GM19023 (cell line): ENCODE measurements around the gene DDX25.
"Not testable (repeated sequence)": the region's sequence is repeated elsewhere in the genome, so short reads cannot be mapped to it uniquely, and the experiment has no call there.

Source experiments
- ATAC-seq: cut with Tn5 transposase; IDR thresholded peaks from one replicate; pipeline ENCODE4 v1.9.1; 2021; ENCODE audit warnings: mild to moderate bottlenecking, moderate library complexity; ENCODE audit not compliant: unreplicated experiment

DDX25 gene

DNA sequence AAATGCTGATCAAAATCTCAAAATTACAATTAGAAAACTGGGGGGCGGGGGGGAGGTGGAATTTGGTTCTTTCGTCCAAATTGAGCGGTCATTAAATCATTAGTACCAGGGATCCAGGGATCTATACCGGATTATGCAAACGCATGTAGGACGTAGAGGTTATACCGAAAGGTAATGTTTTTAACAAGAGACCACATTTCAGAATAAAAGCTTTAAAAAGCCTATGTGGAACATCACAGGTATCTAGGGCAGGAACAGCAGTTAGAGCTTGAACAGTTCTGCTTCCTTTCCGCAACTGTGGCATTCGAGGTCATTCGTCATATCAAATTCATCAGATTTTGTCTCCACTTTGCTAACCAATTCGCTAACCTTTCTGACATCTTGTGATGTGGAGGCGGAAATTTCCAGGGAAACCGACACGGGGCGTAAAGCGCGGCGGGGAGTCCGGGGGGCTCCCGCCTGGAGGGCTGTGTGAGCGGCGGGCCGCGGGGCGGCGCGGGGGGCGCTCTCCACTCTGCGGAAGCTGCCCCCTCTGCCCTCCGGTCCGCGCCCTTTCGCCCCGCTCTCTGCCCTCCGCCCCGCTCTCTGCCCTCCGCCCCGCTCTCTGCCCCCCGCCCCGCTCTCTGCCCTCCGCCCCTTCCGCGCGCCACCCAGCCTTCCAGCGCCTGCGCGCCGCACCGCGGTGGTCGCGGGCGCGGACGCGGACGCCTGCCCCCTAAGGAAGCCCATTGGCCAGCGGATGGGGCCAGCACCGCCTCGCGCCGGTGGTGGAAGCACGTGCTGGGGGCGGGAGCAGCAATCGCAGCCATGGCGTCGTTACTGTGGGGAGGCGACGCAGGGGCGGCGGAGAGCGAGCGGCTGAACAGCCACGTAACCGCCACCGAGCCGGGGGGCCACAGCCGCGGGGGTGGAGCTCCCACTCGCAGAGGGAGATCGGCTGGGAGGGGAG is at the start of gene DDX25:
TSS of gene DDX25 (plus strand) at position 798 of the 949 bp plus-strand sequence. CDS start at position 808, 10 bp downstream.
- no peak for ATAC-seq

DNA sequence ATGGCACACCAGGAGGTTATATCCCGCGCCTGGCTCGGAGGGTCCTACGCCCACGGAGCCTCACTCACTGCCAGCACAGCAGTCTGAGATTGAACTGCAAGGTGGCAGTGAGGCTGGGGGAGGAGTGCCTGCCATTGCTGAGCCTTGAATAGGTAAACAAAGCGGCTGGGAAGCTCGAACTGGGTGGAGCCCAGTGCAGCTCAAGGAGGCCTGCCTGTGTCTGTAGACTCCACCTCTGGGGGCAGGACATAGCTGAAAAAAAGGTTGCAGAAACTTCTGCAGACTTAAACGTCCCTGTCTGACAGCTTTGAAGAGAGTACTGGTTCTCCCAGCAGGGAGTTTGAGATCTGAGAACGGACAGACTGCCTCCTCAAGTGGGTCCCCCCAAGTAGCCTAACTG is 46.6 kb upstream of the DDX25 start:
- not testable (repeated sequence) for ATAC-seq

DNA sequence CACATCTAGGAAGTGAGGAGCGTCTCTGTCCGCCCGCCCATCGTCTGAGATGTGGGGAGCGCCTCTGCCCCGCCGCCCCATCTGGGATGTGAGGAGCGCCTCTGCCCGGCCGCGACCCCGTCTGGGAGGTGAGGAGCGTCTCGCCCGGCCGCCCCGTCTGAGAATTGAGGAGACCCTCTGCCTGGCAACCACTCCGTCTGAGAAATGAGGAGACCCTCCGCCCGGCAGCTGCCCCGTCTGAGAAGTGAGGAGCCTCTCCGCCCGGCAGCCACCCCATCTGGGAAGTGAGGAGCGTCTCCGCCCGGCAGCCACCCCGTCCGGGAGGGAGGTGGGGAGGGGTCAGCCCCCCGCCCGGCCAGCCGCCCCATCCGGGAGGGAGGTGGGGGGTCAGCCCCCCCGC is 41.5 kb upstream of the DDX25 start:
- not testable (repeated sequence) for ATAC-seq

DNA sequence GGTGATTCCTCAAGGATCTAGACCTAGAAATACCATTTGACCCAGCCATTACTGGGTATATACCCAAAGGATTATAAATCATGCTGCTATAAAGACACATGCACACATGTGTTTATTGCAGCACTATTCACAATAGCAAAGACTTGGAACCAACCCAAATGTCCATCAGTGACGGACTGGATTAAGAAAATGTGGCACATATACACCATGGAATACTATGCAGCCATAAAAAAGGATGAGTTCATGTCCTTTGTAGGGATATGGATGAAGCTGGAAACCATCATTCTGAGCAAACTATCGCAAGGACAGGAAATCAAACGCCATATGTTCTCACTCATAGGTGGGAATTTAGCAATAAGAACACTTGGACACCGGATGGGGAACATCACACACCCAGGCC is 39.0 kb upstream of the DDX25 start:
- ATAC-seq = not testable (repeated sequence)

DNA sequence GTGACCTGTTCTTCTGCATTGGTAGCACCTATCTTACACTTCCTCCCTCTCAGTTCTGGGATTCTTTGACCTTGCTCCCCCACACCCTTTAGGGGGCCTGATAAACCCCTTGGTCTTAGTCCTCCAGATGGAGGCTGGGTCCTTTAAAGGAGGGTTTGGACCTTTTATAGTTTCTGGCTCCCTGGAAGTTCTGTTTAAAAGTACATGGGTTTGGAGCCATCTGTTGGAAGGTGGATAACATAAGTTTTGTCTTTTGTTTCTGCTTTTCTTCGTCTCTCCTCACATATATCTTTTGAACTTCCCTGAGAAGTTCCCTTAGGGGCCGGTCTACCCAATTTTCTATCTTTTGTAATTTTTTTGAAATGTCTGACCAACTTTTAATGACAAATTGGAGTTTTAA is 34.8 kb upstream of the DDX25 start:
- no peak for ATAC-seq

DNA sequence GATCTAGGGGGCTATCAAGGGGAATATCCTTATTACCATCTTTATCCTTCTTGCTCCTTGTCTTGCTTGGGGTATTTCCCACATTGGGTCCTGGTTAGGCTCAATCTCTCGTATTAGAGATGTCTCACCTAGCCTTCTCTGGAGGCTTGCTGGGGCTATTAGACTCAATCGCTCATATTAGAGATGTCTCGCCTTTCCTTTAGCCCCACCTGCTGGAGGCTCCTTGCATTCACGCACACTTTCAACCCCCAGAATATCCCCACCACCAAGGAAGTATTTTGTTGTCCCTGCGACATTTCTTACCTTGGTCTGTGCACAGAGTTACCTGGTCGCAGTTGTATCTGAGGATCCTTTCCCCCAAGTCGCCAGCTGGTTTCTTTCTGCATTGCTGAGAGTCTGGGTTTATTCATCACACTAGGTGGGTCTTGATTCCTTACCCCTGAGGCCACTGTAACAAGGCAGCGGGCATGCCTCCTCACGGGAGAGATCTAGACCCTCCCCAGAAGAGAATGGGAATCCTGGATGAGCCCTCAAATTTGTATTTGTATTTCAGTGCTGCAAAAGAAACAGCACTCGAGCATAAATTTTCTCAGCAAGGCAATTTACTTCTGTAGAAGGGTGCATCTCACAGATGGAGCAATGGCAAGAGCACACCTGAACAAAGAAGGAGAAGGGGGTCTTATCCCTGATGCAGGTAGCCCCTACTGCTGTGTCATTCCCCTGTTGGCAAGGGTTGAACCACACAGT is 32.7 kb upstream of the DDX25 start:
- no peak for ATAC-seq

DNA sequence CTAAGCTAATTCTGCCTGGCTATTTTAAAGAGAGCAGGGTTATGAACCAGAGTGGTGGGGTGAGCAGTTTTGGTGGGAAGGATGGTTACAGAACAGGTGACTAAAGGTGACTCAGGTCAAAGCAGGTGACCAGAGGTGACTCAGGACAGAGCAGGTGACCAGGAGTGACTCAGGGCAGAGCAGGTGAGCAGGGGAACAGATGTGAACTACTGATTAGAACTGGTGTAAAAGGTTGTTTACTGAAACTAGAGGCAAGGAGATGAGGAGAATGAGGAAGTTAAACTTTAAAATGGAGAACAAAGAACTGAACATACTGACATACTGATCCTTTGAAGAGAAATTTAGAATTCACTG is 32.2 kb upstream of the DDX25 start:
- no peak for ATAC-seq

DNA sequence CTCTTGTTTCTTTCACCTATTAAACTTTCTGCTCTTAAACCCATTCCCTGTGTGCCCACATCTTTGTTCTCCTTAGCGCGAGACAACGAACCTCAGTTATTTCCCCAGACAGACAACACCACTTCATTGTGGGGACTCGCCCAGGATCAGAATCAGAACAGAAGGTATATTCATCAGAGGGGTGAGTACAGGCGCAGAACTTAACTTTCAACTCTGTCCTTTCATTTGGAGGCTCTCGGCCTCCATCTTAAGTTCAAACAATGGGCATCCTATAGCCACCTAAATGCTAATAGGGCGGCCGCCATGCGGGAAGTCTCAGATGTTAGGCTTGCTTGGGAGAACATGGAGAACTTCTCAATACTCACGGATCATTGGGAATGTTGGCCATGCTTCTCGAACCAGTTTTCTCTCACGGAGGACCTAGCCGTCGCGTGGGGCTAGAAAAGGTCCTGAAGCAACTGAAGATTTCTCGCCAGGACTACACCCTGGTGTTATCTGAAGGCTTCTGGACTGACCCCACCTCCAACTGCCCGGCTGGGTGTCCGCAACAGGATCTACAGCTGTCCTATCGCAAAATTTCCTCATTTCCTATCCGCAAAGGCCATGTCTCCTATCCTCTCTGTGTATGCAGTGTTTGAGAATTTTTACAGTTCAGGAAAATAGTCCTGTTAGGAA is 30.3 kb upstream of the DDX25 start:
- no peak for ATAC-seq

DNA sequence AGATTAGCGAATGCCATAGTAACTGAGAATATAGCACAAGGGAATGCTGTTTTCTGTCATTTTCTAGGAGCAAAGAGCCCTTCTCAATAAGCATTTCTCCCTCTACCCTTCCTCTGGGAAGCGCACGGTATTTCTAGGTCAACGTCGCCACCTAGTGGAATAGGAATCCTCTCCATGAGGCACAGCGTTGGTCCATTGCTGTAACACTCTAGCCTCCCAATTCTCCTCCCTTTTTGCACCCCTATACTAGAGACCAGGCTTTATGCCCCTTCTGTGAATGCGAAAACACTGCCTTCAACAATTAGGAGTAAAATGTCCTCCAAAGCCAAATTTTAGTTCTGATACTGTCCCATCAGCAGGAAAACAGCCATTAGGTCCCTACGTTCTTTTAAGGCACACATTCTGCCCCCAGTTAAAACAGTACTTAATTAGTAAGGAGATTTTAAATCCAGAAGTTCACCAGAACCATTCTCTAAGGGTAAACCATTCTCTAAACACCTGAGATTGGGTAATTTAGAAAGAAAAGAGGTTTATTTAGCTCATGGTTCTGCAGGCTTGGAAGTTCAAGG is 29.7 kb upstream of the DDX25 start:
- ATAC-seq = peak; percentile 62

DNA sequence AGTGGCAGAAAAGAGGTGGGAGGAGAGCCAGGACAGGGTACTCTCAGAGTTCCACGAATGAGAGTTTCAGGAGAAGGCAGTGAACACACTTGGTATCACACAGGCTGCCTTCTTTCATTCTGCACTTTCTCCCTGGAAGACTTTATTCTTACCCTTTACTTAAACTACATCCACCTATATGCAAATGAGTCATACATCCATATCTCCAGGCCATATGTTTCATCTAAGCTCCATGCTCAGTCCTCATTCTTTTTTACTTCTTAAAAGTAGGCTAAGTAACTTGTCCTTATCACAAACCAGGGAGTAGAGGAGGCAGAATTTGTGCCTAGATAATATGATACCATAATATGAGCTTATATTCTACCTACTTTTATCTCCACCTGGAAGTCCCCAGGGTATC is 23.0 kb upstream of the DDX25 start:
- no peak for ATAC-seq

DNA sequence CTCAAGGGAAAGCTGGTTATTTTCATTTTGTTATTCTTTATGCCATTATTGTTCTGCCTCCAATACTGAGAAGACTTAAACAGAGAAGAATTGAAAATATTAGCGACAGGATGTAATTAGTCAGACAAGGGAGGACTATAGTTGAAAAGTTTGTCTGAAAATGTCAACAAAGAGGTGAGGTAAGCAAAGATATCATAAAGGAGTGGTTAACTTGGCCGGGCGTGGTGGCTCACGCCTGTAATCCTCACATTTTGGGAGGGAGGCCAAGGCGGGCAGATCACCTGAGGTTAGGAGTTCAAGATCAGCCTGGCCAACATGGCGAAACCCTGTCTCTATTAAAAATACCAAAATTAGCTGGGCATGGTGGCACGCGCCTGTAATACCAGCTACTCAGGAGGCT is 20.9 kb upstream of the DDX25 start:
- ATAC-seq = no peak

DNA sequence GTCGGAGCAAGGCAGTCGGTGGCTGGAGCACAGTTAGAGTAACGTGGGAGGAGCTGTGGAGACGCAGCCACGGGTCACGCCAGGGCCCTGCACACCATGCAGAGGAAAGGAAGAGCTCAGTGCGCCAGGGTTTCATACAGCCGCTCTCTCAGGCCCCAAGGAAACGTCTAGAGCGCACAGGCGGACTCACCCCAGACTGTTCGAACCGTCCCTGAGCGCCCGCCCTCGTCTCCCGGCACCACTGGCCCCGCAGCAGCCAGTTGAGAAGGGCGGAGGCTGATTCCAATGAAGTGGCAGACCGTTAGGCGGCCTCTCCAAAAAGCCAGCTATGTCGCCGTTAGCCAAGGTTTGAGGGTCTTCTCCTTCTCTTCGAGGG is 17.3 kb upstream of the DDX25 start:
- ATAC-seq = peak; percentile 40

DNA sequence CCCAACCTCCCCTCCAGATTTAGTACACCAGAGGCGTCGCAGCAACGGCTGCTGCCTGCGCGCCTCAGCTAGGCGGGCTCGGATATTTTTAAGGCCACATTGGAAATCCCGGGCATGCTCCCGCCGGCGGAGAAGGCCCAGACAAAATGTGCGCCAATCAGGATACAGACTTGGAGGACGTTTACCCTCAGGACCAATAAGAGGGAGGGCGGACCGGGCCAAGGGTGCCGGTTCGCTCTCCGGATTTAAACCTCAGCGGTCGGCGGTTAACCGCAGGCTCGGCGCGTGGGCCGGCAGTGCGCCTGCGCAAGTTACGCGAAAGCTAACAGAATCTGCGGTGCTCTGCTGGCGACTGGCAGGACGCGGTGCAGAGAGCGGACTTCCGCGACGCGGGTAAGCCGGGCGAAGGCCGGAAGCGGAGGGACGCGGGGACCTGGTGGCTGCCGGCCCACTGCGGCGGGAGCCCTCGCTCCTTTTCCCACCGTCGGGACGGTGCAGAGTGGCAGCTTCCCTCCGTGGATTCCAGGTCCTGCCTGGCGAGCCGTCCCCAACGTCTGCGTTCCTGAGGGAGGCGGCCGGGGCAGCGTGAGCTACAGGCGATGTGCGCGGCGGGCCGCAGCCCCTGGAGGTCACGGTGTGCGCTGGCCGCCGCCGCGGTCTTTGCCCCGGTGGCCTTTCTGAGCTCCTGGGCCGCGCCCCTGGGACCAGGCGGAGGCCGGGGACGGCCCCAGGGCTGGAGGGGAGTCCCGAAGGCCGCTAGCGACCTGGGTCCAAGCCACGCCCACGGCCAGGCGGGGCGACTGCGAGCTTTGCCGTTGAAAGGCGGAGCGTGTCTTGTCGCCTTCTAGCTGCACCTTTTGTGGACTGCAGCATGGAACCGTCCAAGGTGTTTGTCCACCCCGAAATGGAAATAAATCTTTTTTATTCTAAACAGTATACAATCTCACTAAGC is 16.7 kb upstream of the DDX25 start, which contains the start of gene HYLS1:
TSS of gene HYLS1 (plus strand) at position 296 of the 952 bp plus-strand sequence. CDS start 11,701 bp downstream, outside the sequence.
- peak; percentile 87 for ATAC-seq

DNA sequence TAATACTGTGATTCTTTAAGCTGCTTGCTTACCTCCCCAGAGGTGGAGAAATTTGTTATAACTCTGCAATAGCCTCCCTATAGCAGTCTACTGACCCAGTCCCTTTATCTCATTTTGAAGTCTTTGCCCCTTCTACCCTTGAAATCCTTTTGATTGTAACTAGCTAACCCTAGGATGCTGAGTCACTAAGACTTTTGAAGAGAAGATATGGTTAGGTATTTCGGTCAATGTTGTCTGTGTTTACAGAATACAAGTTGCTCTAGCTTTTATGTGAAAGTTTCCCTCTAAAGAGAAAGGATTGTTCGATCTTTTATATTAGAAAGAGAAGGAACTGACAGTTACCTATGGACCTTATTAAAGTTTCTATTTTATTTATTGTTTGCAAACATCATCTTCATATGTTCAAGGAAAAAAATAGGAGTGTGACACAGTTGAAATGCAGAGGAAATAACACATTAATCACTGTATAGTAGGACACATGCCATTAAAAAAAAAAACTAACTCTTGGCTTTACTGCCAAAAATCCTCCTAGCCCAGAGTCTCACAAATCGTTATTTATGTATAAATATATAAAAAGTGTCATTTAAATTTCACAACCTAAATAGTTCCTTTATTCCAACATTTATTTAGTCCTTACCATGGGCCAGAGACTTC is 13.7 kb upstream of the DDX25 start:
- no peak for ATAC-seq

DNA sequence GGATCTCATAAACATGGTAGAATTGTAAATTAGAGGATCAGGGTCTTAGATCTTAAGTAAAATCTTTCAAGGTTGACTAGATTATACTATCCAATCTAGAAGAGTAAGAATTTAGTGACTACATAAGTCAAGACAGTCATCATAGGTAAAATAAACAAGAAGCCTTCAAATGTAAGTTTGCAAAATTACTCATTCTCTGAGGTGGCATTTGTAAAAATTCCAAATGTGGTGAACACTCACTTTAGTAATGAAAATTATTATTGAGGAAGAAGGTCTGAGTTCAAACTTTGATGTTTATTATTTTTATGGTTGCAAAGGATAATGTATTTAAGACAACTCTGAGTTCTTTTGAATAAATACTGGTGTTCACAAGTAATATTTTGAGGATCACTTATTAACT is 12.2 kb upstream of the DDX25 start:
- no peak for ATAC-seq

DNA sequence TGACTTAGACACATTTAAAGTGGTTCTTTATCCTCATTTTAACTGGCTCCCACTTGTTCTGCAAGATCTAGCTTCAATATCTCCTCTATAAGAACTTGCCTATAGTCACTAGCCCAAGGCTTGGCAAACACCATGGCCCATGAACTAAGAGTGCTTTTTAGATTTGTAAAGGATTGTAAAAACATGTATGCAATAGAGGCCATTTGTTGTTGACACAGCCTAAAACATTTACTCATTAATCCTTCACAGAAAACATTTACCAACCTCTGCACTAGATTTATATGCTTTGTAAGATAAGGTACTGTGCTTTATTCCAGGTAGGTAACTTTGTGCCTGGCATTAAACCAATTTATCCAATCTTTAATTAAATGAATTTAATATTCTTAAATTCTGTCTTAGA is 11.3 kb upstream of the DDX25 start:
- no peak for ATAC-seq

DNA sequence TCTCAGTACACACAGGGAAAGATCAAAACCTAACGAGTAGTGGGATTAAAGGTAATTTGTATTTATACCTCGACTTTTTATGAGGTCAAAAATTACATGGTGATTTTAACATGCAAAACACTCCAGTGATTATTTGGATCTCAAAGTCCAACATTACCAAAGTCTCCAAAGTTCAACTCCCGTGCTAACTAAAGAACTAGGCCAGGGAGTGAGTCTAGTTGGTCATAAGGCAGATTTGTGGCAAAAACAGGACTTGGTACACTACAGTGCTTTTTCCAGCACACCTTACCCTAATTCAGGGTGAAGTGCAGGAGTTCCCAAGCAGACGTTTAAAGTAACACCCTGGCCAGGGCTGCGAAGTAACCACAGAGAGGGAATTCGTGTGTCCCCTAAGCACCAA is 2.4 kb upstream of the DDX25 start:
- no peak for ATAC-seq

DNA sequence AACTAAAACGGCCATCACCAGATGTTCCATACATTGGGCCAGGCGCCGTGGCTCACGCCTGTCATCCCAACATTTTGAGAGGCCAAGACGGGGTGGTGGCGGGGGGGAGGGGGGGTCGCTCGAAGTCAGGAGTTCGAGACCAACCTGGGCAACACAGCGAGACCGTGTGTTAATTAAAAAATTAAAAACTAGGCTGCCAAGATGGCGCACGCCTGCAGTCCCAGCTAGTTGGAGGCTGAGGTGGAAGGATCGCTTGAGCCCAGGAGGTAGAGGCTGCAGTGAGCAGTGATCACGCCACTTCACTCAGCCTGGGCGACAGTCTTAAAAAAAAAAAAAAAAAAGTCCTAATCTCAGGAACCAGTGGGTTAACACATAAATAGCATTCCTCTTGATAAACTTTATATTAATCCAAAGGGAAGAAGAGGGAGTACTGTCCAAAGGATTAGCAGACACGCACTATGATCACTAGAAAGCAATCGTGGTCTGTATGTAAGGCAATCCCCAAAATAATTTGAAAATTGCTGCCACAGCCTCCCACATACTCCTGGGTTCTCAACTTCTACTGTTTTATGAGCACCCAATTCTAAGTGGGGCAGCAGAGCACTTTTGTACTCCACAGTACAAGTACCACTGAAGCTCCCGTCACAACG is 1.9 kb upstream of the DDX25 start:
- no peak for ATAC-seq
